GM18858 (cell line): ENCODE measurements around the gene APOBEC3A.
"Not testable (repeated sequence)": the region's sequence is repeated elsewhere in the genome, so short reads cannot be mapped to it uniquely, and the experiment has no call there.

Experiments used
- ATAC-seq: cut with Tn5 transposase; IDR thresholded peaks from one replicate; pipeline ENCODE4 v1.9.1; 2021; ENCODE audit not compliant: unreplicated experiment

The APOBEC3A gene

GRCh38 chr22:38942702-38943101 lies 14.7 kb upstream of the APOBEC3A start:
- ATAC-seq, result no peak

- ATAC-seq, result no peak
Measured at GRCh38 chr22:38943201-38943600, 14.2 kb upstream of the APOBEC3A start.

GRCh38 chr22:38943882-38944281 lies 13.5 kb upstream of the APOBEC3A start:
- ATAC-seq, result no peak

- ATAC-seq, result no peak
Measured at GRCh38 chr22:38944653-38945052, 12.8 kb upstream of the APOBEC3A start.

- not testable (repeated sequence) for ATAC-seq
Measured at GRCh38 chr22:38945706-38946338, 11.6 kb upstream of the APOBEC3A start.

- no peak for ATAC-seq
Measured at GRCh38 chr22:38946771-38947170, 10.6 kb upstream of the APOBEC3A start.

GRCh38 chr22:38947321-38948140 lies 9.9 kb upstream of the APOBEC3A start:
- ATAC-seq, result no peak

- ATAC-seq, result no peak
Measured at GRCh38 chr22:38948181-38948940, 9.0 kb upstream of the APOBEC3A start.

- ATAC-seq, result no peak
Measured at GRCh38 chr22:38949889-38950405, 7.5 kb upstream of the APOBEC3A start.

GRCh38 chr22:38950527-38951295 lies 6.7 kb upstream of the APOBEC3A start:
- ATAC-seq, result no peak

GRCh38 chr22:38951734-38952133 lies 5.7 kb upstream of the APOBEC3A start:
- no peak for ATAC-seq

GRCh38 chr22:38952281-38952993 lies 5.0 kb upstream of the APOBEC3A start:
- no peak for ATAC-seq

- no peak for ATAC-seq
Measured at GRCh38 chr22:38953091-38953490, 4.3 kb upstream of the APOBEC3A start.

GRCh38 chr22:38953577-38954413 lies 3.6 kb upstream of the APOBEC3A start:
- ATAC-seq, result no peak

- ATAC-seq, result no peak
Measured at GRCh38 chr22:38954414-38955043, 2.9 kb upstream of the APOBEC3A start.

- ATAC-seq, result no peak
Measured at GRCh38 chr22:38955250-38955905, 2.0 kb upstream of the APOBEC3A start.

GRCh38 chr22:38955926-38956325 lies 1.5 kb upstream of the APOBEC3A start:
- no peak for ATAC-seq

GRCh38 chr22:38956551-38956950 lies 858 bp upstream of the APOBEC3A start:
- no peak for ATAC-seq
